NCI-H1048 (cell line): ENCODE results near the gene TTC23.
A peak's percentile ranks its signal among the peaks of the same experiment; 100 is the strongest.

ENCODE experiments used
- DNase-seq: peaks from one replicate; lab custom pipeline; 2025; lab: John Stamatoyannopoulos, UW

Gene TTC23, protein sequence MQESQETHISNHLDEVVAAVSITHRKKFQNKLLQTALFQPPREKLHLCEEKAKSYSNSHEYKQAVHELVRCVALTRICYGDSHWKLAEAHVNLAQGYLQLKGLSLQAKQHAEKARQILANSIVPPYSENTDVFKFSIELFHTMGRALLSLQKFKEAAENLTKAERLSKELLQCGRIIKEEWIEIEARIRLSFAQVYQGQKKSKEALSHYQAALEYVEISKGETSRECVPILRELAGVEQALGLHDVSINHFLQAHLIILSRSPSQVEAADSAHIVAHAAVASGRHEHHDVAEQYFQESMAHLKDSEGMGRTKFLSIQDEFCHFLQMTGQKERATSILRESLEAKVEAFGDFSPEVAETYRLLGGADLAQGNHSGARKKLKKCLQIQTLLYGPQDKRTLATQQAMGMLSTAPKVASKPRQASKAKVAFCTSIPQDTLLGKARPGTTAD

DNA sequence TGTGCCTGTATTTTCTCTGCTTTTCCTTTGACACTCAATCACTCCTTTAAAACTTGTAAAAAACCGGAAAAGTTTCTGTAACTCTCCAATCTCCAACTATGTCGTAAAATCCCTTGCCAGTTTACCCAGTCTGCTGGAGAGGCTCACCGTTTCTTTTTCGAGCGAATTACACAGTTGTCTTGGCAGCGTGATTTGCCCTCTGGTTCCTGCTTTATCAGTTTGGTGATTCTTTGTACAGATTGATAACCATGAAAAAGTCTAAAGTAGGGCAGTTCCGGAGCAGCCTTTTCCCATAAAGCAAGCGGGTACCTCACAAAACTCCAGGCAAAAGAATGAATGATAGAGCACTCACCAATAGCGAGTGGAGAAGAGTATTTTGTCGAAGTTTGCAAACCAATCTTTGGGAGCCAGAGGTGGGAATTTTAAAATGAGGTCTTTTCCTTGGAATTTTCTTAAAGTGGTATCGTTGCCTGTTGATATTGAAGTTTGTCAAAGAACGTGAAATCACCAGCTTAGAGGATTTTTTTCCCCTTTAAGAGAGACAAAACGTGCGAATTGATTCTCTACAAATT lies at the start of gene TTC23:
Gene TTC23, minus strand, starts transcription at position 312 of the 572 bp plus-strand sequence. CDS start 20,869 bp downstream, outside the sequence.
- peak; percentile 47 for DNase-seq

DNA sequence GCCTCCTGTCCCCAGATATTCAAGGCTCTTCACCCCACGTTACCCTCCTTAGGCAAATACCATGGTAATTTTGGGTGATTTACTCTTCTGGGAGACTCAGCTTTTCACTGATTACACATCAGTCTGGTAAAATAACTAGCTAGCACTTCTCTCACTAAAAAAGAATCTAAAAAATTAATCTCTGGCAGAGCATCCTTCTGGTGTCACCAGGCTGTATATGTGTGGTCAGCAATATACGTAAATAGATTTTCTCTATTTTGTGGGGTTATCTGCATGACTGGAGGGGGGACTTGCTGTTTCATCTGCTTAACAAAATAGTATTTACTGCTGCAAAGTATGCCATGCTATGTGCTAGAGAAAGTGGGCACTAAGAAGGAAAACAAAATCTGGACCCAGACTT lies 47.0 kb upstream of the TTC23 start:
- no peak for DNase-seq

DNA sequence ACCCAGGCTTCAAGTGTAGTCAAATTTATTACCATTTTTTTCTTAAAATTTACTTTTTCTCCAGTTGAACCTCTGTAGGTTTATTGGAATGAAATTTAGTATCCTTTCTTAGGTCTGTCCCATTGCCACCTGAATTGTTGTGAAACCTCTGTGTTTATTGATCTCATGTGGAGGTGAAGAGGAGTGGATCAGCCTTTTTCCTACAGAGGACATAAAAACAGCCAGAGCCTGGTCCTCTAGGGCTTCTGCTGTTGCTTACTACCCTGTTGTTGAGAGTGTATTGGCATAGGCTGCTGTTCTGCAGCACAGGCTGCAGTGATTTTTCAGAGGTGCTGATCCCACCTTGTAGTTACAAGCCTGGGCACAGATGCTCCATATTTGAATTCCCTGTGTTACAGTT lies 46.5 kb upstream of the TTC23 start:
- DNase-seq = no peak

DNA sequence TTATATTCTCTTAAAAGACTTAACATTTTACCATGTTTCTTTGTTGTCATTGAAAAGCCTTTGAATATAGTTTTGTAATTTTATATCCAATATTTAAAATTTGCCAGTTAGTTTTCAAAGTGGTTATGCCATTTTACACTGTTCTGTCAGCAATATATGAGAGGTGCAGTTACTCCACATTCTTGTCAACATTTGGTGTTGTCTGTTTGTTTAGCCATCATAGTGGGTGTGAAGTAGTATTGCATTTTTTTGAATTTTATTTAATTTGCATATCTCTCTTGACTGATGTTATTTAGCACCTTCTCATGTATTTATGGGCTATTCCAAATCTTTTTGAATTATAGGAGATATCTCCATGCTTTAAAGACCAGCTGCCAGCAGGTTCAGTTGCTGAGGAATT lies 42.3 kb upstream of the TTC23 start:
- no peak for DNase-seq

GRCh38 chr15:99283717-99284116 lies 34.3 kb upstream of the TTC23 start:
- DNase-seq = no peak

- DNase-seq = no peak
Measured at GRCh38 chr15:99282586-99282985, 33.2 kb upstream of the TTC23 start.

DNA sequence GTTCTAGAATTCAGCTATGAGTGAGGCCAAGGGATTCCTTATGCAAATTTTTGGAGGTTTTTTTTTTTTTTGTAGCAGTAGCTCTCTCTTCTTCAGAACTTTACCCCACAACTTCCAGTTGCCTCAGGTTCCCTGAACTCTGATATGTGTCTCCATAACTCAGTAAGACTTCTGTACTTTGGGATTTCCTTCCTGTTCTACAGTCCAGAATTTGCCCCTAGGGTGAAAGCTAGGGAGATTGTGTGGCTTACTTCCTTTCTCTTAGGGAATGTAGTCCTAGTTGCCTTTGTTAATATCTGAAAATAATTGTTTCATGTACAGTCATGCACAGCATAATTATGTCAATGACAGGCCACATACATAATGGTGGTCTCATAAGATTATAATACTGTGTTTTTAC lies 32.7 kb upstream of the TTC23 start:
- no peak for DNase-seq

DNA sequence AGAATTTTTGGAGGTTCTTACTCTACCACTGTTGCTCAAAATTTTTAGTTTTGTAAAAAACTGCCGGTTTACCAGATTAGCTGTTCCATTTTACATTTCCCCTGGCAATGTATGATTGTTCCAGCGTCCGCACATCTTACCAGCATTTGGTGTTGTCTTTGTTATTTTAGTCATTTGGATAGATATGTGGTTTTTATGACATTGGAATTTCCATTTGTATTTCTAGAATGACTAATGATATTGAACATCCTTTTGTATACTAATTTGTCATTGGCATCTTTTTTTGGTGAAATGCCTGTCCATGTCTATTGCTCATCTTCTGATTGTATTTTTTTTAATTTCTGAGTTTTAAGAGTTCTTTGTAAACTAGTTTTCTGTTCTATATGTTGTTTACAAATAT lies 30.4 kb upstream of the TTC23 start:
- DNase-seq = no peak

DNA sequence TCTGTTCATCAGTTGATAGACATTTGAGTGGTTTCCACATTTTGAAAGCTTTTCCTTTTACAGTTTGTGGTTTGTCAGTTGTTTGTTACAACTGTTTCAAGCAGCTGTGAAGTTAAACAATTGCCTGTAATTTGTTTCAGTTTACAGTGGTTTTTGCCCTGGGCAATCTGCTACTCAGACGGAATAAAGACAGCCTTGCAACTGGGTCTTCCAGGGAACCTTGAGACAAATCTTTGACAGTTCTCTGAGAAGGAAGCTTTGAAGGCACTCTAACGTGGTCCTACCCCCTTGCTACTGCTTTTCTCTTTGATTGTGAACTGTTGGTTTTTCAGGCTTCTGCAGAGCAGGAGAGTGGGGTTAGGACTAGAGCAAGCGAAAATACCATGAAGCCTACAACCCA lies 29.9 kb upstream of the TTC23 start:
- no peak for DNase-seq

GRCh38 chr15:99275525-99276128 lies 26.2 kb upstream of the TTC23 start:
- no peak for DNase-seq

GRCh38 chr15:99275061-99275460 lies 25.7 kb upstream of the TTC23 start:
- no peak for DNase-seq

- no peak for DNase-seq
Measured at GRCh38 chr15:99273801-99274200, 24.4 kb upstream of the TTC23 start.

DNA sequence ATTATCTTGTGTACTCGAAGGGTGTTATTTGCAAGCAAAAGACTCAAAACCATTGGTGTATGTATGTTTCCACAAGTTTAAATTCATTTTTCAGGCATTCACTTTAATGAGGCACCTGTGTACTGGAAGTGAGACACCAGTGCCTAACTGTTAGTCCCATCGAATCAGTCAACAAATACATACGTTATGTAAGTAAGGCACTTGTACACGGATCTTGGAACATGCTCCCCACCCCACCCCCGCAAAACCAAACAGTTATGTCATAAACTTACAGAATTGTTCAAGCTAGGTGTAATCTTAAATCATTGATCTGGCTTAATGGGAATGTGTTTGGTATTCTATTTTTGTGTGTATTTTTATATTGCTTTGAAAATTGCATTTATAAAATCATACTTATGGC lies 19.1 kb upstream of the TTC23 start:
- DNase-seq = no peak

- no peak for DNase-seq
Measured at GRCh38 chr15:99267957-99268356, 18.6 kb upstream of the TTC23 start.

DNA sequence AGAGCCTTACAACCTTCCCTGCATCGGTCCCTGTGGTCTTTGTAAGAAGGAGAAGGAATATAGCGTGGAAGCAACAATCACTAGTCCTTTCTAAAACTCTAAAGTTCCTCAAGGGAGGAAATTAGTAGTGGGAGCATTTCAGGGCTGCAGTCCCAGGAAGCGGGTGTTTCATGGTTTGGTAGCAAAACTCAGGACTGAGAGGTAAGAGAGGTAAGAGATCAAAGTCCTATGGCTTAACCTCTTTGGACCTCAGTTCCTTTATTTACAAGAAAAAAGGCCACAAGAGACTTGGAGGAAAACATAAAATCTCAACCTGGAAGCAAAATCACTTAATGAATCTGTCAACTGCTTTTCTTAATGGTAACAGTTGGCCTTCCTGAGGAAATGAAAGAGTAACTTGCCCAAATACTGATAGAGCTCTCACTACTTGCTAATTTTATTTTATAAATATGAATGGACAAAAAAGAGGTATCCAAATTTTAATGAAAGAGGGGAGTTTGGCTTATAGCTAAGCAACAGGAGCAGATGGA lies 16.2 kb upstream of the TTC23 start:
- DNase-seq = no peak

- DNase-seq = no peak
Measured at GRCh38 chr15:99264125-99264524, 14.7 kb upstream of the TTC23 start.

- DNase-seq = no peak
Measured at GRCh38 chr15:99257107-99257750, 7.8 kb upstream of the TTC23 start.

- no peak for DNase-seq
Measured at GRCh38 chr15:99253381-99254090, 4.2 kb upstream of the TTC23 start.

- DNase-seq = no peak
Measured at GRCh38 chr15:99252326-99252725, 2.9 kb upstream of the TTC23 start.

DNA sequence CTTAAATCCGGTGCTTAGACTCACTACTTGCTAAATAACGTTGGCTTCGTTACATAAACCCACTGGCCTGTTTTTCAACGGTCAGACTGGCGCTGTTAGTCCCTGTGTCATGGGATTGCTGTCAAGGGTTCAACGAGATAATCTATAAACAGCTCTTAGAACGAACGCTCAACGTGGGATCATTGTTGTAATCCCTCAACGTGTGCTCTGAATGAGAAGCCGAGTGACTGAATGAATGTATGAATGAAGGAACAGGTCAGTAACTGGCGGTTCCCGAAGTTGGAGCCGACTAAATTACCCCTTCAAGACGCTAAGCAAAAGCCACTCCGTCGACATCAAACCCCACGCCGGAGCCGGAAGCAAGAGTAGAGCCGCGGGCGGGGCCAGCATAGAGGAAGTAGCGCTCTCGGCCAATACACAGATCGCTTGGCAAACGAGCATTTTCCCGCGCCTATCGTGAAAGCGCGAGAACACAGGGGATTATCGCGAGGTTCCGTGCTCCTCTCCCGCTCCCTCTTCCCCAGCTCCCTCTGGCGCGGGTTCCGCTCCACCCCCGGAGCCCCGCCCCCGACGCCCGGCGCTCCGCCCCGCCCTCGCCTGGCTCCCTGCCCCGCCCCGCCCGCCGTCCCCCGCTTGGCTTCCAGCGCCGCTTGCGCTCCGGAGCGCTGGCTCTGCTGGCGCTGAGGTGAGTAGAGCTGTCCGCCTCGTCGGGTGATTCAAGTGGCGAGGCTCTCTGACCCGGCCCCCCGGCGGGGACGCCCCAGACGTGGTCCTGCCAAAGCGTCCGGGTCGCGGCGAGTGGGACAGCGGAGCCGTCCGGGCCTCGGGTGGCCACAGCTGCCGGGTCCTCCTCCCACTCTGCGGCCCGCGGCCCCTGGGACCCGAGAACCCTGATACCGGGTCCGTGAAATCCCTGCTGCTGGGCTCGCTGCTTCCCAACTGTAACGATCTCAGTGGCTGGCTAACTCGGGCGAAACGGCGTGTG lies 1.8 kb upstream of the TTC23 start, which contains the start of gene LRRC28:
Gene LRRC28, plus strand, starts transcription at position 625 of the 985 bp plus-strand sequence. CDS start 4,477 bp downstream, outside the sequence.
- DNase-seq = peak; percentile 95

DNA sequence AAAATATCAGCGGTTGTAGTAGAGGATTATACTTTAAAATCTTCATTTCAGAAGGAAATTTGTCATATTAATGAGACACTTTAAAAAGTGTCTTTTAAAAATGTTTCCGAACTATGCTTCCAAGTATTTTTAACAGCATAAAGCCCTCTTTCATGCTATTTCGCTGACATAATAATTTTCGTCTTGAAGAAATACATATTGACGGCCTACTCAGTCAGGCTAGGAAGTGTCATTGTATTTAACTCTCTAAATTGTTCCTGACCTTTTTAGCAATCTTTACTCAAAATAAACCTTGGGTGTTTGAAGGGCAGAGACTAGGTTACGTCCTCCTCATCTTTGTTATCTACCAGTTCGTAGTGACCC lies 1.1 kb upstream of the TTC23 start:
- DNase-seq = no peak
